ENCODE data around the gene DIPK1B. TPM values are rescaled to one million over a fixed set of nuclear protein-coding genes. Genes with fewer than 3 reads are reported as not detected.

Gene DIPK1B
- total RNA-seq, 4 donors from 2014 or later: 3.2 to 26.3 (median 21.0) TPM

DNA sequence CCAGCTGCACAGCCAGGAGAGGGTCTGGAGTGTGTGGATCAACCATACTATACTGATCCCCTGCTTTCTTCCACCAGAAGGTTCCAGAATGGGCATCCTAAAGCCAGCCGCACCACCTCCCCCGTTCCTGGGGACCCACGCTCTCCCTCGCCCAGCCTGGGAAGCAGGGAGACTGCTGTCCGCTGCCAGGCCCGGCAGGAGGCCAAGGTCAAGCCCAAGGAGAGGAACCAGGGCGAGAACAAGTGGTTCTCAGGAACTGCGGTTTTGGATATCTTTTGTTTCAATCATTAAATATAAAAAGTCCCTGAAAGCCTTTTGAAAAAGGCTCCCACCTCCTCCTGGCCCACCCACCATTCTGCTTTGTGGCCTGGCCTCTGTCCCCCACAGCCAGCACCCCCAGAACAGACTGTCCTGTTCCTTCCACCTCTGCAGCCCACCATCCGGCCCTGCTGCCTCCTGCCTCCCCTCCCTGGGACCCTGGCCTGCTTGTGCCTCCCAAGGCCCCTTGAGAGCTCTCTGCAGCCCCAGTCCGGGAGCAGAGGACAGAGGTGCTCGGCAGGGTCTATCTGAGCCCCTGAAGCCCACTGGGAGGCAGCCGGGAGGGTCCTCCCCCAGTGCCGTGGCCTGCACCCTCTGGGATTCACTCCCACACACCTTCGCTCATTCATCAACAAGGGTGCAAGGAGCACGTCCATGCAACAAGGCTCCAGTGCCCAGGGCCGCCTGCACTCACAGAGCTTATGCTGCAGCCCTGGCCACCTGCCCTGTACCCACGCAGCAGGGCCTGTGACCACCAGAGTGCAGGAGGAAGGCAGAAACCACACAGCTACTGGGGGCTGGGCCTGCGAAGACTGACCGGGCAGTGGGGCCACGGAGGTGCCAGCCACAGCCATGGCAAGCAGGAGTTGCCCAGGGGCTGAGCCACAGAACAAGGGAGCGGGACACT lies 36.6 kb downstream of the DIPK1B start:
- H3K9me3 ChIP-seq: no peaks in the 10 kb centered on the region
- intact Hi-C loops (cut with DNase I; ENCODE audit: low total_unique reads): no loop called here
- no peak for DNase-seq
- peak overlapping the region; percentile 36 to 67 for H3K27ac ChIP-seq
- no peaks in the 10 kb centered on the region for H3K36me3 ChIP-seq
- no peaks in the 10 kb centered on the region for H3K4me1 ChIP-seq
- H3K4me3 ChIP-seq: no peak overlapping the region
- no peaks in the 10 kb centered on the region for H3K27me3 ChIP-seq
- TF ChIP-seq POLR2A (IDR thresholded peaks at IDR 0.05): no peak
- TF ChIP-seq, protein P1, sequence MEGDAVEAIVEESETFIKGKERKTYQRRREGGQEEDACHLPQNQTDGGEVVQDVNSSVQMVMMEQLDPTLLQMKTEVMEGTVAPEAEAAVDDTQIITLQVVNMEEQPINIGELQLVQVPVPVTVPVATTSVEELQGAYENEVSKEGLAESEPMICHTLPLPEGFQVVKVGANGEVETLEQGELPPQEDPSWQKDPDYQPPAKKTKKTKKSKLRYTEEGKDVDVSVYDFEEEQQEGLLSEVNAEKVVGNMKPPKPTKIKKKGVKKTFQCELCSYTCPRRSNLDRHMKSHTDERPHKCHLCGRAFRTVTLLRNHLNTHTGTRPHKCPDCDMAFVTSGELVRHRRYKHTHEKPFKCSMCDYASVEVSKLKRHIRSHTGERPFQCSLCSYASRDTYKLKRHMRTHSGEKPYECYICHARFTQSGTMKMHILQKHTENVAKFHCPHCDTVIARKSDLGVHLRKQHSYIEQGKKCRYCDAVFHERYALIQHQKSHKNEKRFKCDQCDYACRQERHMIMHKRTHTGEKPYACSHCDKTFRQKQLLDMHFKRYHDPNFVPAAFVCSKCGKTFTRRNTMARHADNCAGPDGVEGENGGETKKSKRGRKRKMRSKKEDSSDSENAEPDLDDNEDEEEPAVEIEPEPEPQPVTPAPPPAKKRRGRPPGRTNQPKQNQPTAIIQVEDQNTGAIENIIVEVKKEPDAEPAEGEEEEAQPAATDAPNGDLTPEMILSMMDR (IDR thresholded peaks at IDR 0.05): no peak

DNA sequence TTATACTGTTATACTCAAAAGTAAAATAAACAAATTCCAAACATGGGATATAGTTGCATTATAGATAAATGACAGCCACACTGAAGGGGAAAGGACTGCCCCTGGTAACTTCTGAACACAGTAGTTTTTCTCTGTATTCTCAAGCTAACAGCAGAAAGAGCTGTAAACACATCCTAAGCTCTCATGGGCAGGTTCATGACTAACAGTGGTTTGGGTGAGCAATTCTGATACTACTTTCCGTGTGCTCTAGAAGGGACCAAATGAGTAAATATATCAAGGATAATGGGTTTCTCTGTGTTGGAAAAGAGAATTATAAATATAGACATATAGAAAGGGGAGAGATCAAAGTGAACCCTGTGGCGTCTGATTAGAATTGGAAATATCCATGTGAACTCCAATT lies 38.2 kb downstream of the DIPK1B start:
- no peak for DNase-seq
- H3K9me3 ChIP-seq: no peaks in the 10 kb centered on the region
- no peak for TF ChIP-seq POLR2A (IDR thresholded peaks at IDR 0.05)
- H3K4me1 ChIP-seq: no peaks in the 10 kb centered on the region
- H3K27ac ChIP-seq: peak overlapping the region in 1 of 2 donors; percentile 67
- intact Hi-C loops (cut with DNase I; ENCODE audit: low total_unique reads): no loop called here
- H3K36me3 ChIP-seq: no peaks in the 10 kb centered on the region
- no peaks in the 10 kb centered on the region for H3K27me3 ChIP-seq
- H3K4me3 ChIP-seq: no peak overlapping the region

DNA sequence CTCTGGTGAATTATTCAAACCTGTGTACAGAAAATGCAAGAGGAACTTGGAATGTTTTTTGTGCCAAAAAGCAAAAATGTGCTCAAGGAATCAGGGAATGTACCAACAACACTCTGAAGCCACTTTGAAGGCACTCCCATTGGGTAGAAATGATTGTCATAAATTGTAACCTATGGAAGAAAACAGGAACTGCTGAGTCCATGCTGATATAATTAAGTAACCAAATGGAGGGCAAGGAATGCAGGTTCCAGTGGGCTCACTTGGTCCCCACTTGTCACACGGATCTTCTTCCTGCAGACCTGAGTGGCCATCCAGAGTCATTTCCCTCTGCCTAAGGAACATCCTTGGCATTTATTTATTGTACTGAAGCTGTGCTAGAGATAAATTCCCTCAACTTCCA lies 38.9 kb downstream of the DIPK1B start:
- no peaks in the 10 kb centered on the region for H3K27me3 ChIP-seq
- intact Hi-C loops (cut with DNase I; ENCODE audit: low total_unique reads): no loop called here
- peak overlapping the region in 1 of 2 donors; percentile 10 for H3K27ac ChIP-seq
- no peak overlapping the region for H3K4me3 ChIP-seq
- no peaks in the 10 kb centered on the region for H3K4me1 ChIP-seq
- DNase-seq: no peak
- TF ChIP-seq POLR2A (IDR thresholded peaks at IDR 0.05): no peak
- TF ChIP-seq, protein P1 (IDR thresholded peaks at IDR 0.05): no peak
- no peaks in the 10 kb centered on the region for H3K9me3 ChIP-seq
- no peaks in the 10 kb centered on the region for H3K36me3 ChIP-seq

DNA sequence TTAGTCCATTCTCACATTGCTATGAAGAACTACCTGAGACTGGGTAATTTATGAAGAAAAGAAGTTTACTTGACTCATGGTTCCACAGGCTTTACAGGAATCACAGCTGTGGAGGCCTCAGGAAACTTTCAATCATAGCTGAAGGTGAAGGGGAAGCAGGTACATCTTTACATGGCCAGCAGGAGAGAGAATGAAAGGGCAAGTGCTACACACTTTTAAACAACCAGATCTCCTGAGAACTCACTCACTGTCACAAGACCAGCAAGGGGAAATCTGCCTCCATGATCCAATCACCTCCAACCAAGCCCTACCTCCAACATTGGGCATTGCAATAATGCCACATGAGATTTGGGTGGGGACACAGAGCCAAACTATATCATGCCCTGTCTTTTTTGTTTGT lies 39.4 kb downstream of the DIPK1B start:
- intact Hi-C loops (cut with DNase I; ENCODE audit: low total_unique reads): no loop called here
- Histone ChIP-seq H3K27ac (no peak overlapping the region), H3K4me1 (no peaks in the 10 kb centered on the region), H3K36me3 (no peaks in the 10 kb centered on the region), H3K4me3 (no peak overlapping the region), H3K27me3 (no peaks in the 10 kb centered on the region), H3K9me3 (no peaks in the 10 kb centered on the region)
- TF ChIP-seq POLR2A (IDR thresholded peaks at IDR 0.05): no peak
- TF ChIP-seq, protein P1 (IDR thresholded peaks at IDR 0.05): no peak
- no peak for DNase-seq

DNA sequence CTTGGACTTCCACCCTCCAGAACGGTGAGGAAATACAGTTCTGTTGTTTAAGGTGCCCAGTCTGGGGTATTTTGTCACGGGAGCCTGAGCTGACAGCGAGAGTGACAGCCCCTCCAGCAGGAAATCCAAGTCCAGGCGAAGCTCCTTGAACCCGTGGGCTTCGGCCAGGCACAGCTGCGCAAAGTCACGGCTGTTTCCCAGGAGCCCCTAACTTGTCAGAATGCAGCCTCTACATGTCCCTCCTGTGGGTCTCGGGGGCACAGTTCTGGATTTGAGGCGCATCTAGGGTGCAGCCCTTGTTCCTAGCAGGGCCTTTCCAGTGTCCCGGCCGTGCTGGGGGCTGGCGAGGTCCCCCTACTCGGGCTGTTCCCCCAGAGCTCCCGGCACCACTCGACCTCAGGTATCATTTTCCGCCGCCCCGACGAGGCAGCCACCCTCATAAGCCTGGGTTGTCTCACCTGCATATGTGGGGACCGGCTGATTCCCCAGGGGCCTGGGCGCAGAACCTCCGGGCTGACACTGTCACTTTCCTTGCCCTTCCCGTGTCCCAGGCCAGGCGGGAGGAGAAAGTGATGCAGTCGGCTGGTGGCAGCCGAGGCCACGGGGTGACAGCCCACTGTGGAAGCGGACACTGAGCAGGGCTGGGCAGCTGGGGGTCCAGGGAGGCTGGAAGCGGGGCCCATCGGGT lies 41.1 kb downstream of the DIPK1B start:
- Histone ChIP-seq H3K27me3 (no peaks in the 10 kb centered on the region), H3K27ac (no peak overlapping the region), H3K9me3 (no peaks in the 10 kb centered on the region), H3K4me1 (no peaks in the 10 kb centered on the region), H3K4me3 (no peak overlapping the region), H3K36me3 (no peaks in the 10 kb centered on the region)
- intact Hi-C loops (cut with DNase I; ENCODE audit: low total_unique reads): no loop called here
- TF ChIP-seq POLR2A (IDR thresholded peaks at IDR 0.05): no peak
- TF ChIP-seq, protein P1 (IDR thresholded peaks at IDR 0.05): no peak
- no peak for DNase-seq
